K562 (cell line): ENCODE results near the gene FRMPD2. TPM values are rescaled to one million over a fixed set of nuclear protein-coding genes. Genes with fewer than 3 reads are reported as not detected.

Source experiments
- CTCFL ChIP-seq: IDR thresholded peaks from 2 replicates; pipeline ENCODE4 v1.6.1; 2011; ENCODE audit warnings: borderline replicate concordance, low read depth, mild to moderate bottlenecking, moderate library complexity, low read length; ENCODE audit not compliant: insufficient read depth, poor library complexity, severe bottlenecking
- ERF ChIP-seq: fragments of 450-650 bp; formaldehyde crosslinking; IDR thresholded peaks from 2 replicates; pipeline ENCODE4 v1.4.0; 2020; ENCODE audit warnings: mild to moderate bottlenecking, mixed read lengths
- ESRRA ChIP-seq: fragments of 450-650 bp; IDR thresholded peaks from 2 replicates; pipeline ENCODE4 v1.6.1; 2014; ENCODE audit warnings: low read depth, mild to moderate bottlenecking, moderate library complexity, borderline replicate concordance
- ETV5 ChIP-seq: sonication (generic); formaldehyde crosslinking; IDR thresholded peaks from 2 replicates; pipeline ENCODE4 v1.4.0; 2020; ENCODE audit warnings: low read depth, mild to moderate bottlenecking, missing genetic modification reagents
- FOXP1 ChIP-seq: sonication (generic); formaldehyde crosslinking; IDR thresholded peaks from 2 replicates; pipeline ENCODE4 v1.8.0; 2022; ENCODE audit warnings: mild to moderate bottlenecking, missing genetic modification reagents
- HDAC6 ChIP-seq: IDR thresholded peaks from 2 replicates; pipeline ENCODE4 v1.6.1; 2012; ENCODE audit warnings: low read depth, mild to moderate bottlenecking, control low read depth, inconsistent platforms, low read length, moderate library complexity
- MAFF ChIP-seq: IDR thresholded peaks from 2 replicates; pipeline ENCODE4 v1.6.1; 2012; ENCODE audit warnings: low read length, improper control_type of control experiment
- NR2F6 ChIP-seq: fragments of 450-650 bp; formaldehyde crosslinking; IDR thresholded peaks from 2 replicates; pipeline ENCODE4 v1.4.0; 2020; ENCODE audit warnings: mild to moderate bottlenecking
- REST ChIP-seq, 2 experiments: fragments of 450-650 bp; formaldehyde crosslinking in 1 of 2; IDR thresholded peaks; 2 replicates each; pipeline versions ENCODE4 v1.4.0 to v1.6.1; 2014 to 2020; ENCODE audit warnings: mild to moderate bottlenecking in 2 of 2, borderline replicate concordance in 1 of 2, low read depth in 1 of 2
- SPI1 ChIP-seq: IDR thresholded peaks from 2 replicates; pipeline ENCODE4 v1.6.1; 2011; ENCODE audit warnings: low read depth, low read length, control low read depth, borderline replicate concordance
- TCF3 ChIP-seq: sonication (generic); formaldehyde crosslinking; IDR thresholded peaks from 2 replicates; pipeline ENCODE4 v1.4.0; 2020; ENCODE audit warnings: mild to moderate bottlenecking, missing genetic modification reagents
- TEAD2 ChIP-seq: fragments of 450-650 bp; IDR thresholded peaks from 2 replicates; pipeline ENCODE4 v1.6.1; 2016; ENCODE audit warnings: missing genetic modification characterization, control low read depth, missing compliant biosample characterization
- TGIF2 ChIP-seq: sonication (generic); formaldehyde crosslinking; IDR thresholded peaks from 2 replicates; pipeline ENCODE4 v1.8.1; 2022; ENCODE audit warnings: mild to moderate bottlenecking, missing genetic modification reagents, moderate library complexity
- ZNF398 ChIP-seq: fragments of 250-450 bp; sonication (Bioruptor Pico); IDR thresholded peaks from 2 replicates; pipeline ENCODE4 v1.8.0; 2021; ENCODE audit warnings: moderate library complexity, mild to moderate bottlenecking, inconsistent platforms
- ZNF830 ChIP-seq: fragments of 250-450 bp; sonication (Bioruptor Pico); IDR thresholded peaks from 2 replicates; pipeline ENCODE4 v1.5.0; 2021; ENCODE audit warnings: mild to moderate bottlenecking
- polyA plus RNA-seq, 8 experiments: library from polyadenylated mRNA; depleted of rRNA in 4 of 8; stranded (reverse) in 5 of 8; unstranded in 3 of 8; fragments of >200 nt; fragmentation: Nextera tagmentation in 2 of 8; fragmentation: Illumina TruSeq in 1 of 8; extraction: Ambion mirVana in 2 of 8; extraction: Trizol in 1 of 8; gene quantifications; 2 replicates each; pipeline versions ENCODE4 v1.2.1 to v1.2.3, GENCODE V29; 2011 to 2014; ENCODE audit warnings: inconsistent platforms in 1 of 8, missing spikeins in 1 of 8
- total RNA-seq, 7 experiments: library from RNA; depleted of rRNA in 6 of 7; stranded (reverse); fragments of >200 nt in 6 of 7; fragmentation: Illumina TruSeq in 2 of 7; extraction: Trizol in 2 of 7; gene quantifications; 2 replicates each; pipeline versions ENCODE4 v1.2.1 to v1.2.3, GENCODE V29; 2011 to 2021; ENCODE audit warnings: low replicate concordance in 1 of 7

Gene FRMPD2
- total and polyA plus RNA-seq, 9 of the 15 experiments (the other 6 are each of a cell fraction or from before 2014, with no cell fraction given): 0.12 to 0.95 (median 0.33) TPM

DNA sequence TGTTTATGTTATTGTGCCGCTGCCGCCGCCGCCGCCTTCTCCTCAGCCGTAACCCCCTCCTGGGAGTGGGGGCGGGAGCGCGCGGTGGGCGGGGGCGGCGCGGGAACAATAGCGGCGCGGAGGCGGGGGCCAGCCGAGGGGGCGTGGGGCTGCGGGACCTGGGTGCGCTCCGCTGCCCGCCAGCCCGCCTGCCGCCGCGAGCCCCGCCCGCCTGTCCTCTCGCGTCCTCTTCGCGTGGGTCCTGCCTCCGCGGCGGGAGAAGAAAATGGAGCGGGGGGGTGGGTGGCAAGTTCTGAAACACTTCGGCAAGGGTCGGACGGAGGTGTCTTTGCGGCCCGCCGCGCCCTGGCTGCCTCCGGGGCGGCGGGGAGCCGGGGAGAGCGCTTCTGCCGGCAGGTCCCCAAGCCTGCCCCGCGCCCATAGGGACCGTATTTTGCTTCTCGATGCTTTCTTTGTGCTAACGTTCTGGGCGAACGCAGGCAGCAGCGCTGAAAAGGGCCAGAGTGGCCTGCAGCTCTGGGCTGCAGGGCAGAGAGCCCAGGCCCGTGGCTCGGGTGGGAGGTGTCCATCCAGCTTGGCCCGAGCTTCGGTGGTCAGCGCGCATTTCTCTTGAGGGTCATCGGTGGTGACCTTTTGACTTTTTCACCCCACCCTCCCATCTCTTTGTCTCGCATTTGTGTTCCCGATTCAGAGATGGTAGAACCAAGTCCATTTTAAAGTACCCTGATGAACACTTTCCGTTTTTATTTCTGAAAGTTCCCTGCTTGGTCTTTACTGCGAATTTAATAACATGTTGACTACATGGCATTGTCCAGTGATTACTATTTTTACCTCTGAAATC lies 32.6 kb upstream of the FRMPD2 start (continued):
- TF ChIP-seq ZNF398 (CRISPR knock-in tag) (no peak), ETV5 (CRISPR knock-in tag) (no peak), NR2F6 (CRISPR knock-in tag) (0 out of 2 replicates have a peak, but pooled peaks have one; percentile 56), SPI1 (no peak), TGIF2 (CRISPR knock-in tag) (no peak), ESRRA (no peak), ZNF830 (CRISPR knock-in tag) (no peak), TEAD2 (tag) (no peak), MAFF (no peak), TCF3 (no peak), FOXP1 (CRISPR knock-in tag) (peak; percentile 35; the same call in 1 of the 2 replicates), CTCFL (no peak), ERF (0 out of 2 replicates have a peak, but pooled peaks have one; percentile 21), REST (IDR thresholded peaks at IDR 0.05; ENCODE audit: borderline replicate concordance) (no peak), REST (CRISPR knock-in tag; IDR thresholded peaks at IDR 0.05; ENCODE audit: low read depth) (no peak), HDAC6 (no peak)
